Peyer's patch (tissue), 4 donors: Measurements from ENCODE around the gene ALDH6A1. TPM values are rescaled to one million over a fixed set of nuclear protein-coding genes. Genes with fewer than 3 reads are reported as not detected.

ENCODE experiments used
- DNase-seq, 3 donors: peaks; one replicate each; pipeline ENCODE4 v3.0.0-alpha.2; 2017 to 2019
- H3K27ac ChIP-seq, 4 donors: fragments of 200-600 bp; sonication (generic); one replicate each; pipeline ENCODE4 v1.5.1; 2016 to 2019
- H3K27me3 ChIP-seq, 2 donors: fragments of 200-600 bp; sonication (generic); one replicate each; pipeline ENCODE4 v1.5.1; 2019
- H3K36me3 ChIP-seq, 3 donors: fragments of 200-600 bp; sonication (generic); one replicate each; pipeline ENCODE4 v1.5.1; 2016 to 2019
- H3K4me1 ChIP-seq, 4 donors: fragments of 200-600 bp; sonication (generic); one replicate each; pipeline ENCODE4 v1.5.1; 2016 to 2019
- H3K4me3 ChIP-seq, 4 donors: fragments of 200-600 bp; sonication (generic); 1 replicate in 3 of 4; 2 replicates in 1 of 4; pipeline ENCODE4 v1.5.1; 2016 to 2019; ENCODE audit warnings: mild to moderate bottlenecking in 1 of 4
- H3K9me3 ChIP-seq, 4 donors: fragments of 200-600 bp; sonication (generic); one replicate each; pipeline ENCODE4 v1.5.1; 2016 to 2019; ENCODE audit warnings: mild to moderate bottlenecking in 1 of 4
- POLR2A ChIP-seq, 2 donors: fragments of 450-650 bp; IDR thresholded peaks; one replicate each; pipeline ENCODE4 v1.5.1; 2017; ENCODE audit warnings: antibody characterized with exemption in 2 of 2, mild to moderate bottlenecking in 2 of 2, moderate library complexity in 2 of 2
- total RNA-seq, 4 donors: library from RNA; depleted of rRNA; stranded (reverse); fragments of >200 nt; gene quantifications; one replicate each; pipeline ENCODE4 v1.1.0, GENCODE V29; 2016
- TF ChIP-seq, protein P1 (sequence below), 6 experiments: fragments of 450-650 bp in 4 of 6; fragments of 200-600 bp in 2 of 6; sonication (generic) in 1 of 6; IDR thresholded peaks; one replicate each; pipeline ENCODE4 v1.5.1; 2017 to 2019; ENCODE audit warnings: antibody characterized with exemption in 6 of 6, mild to moderate bottlenecking in 3 of 6, moderate library complexity in 1 of 6

ALDH6A1 gene
- total RNA-seq, 4 donors from 2014 or later = 9.1 to 67.8 (median 50.4) TPM

DNA sequence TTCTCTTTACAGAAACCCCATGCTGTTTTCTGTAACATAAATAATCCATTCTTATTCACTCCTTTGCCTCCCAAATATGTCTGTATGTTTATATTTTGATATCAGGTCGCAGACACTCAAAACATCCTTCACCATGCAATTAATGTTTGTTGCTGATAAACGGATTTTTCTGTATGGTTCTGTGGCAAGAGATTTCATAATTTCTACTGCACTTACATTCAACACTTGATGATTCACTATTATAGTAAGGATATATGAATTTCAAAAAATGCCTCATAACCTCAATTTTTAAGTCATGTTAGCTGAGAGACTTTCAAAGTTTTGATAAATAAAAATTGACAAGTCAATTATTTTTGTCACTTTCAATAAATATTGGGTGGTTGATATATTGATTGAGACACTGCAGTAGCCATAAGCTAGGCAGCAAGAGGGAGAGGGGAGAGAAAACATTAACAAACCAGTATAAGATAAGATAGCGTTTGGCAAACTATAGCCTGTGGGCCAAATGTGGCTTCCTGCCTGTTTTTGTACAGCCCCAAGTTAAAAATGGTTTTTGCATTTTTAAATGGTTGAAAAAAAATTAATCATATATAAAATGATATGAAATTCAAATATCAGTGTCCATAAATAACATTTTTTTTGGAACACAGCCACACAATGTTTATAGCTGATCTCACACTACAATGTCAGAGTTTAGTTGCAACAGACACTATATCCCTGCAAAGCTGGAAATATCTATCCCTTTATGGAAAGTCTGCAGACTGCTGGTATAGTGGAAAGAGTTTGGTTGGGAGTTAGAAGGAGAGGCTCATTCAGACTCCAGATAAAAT is 18.3 kb downstream of the ALDH6A1 start:
- Histone ChIP-seq H3K36me3 (peaks cover 0 to 65% (median 0%) of the 10 kb centered on the region in 3 donors), H3K9me3 (no peaks in the 10 kb centered on the region), H3K27ac (no peak overlapping the region), H3K4me1 (no peaks in the 10 kb centered on the region), H3K27me3 (no peaks in the 10 kb centered on the region), H3K4me3 (no peak overlapping the region)
- TF ChIP-seq, protein P1, sequence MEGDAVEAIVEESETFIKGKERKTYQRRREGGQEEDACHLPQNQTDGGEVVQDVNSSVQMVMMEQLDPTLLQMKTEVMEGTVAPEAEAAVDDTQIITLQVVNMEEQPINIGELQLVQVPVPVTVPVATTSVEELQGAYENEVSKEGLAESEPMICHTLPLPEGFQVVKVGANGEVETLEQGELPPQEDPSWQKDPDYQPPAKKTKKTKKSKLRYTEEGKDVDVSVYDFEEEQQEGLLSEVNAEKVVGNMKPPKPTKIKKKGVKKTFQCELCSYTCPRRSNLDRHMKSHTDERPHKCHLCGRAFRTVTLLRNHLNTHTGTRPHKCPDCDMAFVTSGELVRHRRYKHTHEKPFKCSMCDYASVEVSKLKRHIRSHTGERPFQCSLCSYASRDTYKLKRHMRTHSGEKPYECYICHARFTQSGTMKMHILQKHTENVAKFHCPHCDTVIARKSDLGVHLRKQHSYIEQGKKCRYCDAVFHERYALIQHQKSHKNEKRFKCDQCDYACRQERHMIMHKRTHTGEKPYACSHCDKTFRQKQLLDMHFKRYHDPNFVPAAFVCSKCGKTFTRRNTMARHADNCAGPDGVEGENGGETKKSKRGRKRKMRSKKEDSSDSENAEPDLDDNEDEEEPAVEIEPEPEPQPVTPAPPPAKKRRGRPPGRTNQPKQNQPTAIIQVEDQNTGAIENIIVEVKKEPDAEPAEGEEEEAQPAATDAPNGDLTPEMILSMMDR (IDR thresholded peaks at IDR 0.05) = no peak
- no peak for TF ChIP-seq POLR2A (IDR thresholded peaks at IDR 0.05)
- no peak for DNase-seq

DNA sequence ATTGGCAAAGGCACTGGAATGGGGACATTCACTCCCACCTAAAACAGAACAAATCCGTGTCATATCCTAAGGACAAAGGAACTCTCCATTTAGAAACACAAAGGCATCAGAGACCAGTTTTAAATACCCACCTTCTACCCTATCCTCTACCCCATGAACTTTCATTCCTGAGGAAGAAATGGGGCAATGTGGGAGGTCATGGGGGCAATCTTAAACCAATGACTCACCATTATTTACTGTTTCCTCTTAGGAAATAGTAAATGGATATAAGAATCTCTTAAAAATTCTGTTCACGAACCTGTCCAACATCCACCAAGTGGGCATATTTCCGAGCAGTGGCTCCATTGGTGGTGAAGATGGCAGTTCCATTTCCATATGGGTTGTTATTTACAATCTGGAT is 19.4 kb downstream of the ALDH6A1 start:
- TF ChIP-seq POLR2A (IDR thresholded peaks at IDR 0.05) = no peak
- TF ChIP-seq, protein P1 (IDR thresholded peaks at IDR 0.05) = no peak
- Histone ChIP-seq H3K36me3 (peaks cover 0 to 71% (median 0%) of the 10 kb centered on the region in 3 donors), H3K4me1 (no peaks in the 10 kb centered on the region), H3K27me3 (no peaks in the 10 kb centered on the region), H3K27ac (no peak overlapping the region), H3K4me3 (no peak overlapping the region), H3K9me3 (no peaks in the 10 kb centered on the region)
- DNase-seq = no peak

DNA sequence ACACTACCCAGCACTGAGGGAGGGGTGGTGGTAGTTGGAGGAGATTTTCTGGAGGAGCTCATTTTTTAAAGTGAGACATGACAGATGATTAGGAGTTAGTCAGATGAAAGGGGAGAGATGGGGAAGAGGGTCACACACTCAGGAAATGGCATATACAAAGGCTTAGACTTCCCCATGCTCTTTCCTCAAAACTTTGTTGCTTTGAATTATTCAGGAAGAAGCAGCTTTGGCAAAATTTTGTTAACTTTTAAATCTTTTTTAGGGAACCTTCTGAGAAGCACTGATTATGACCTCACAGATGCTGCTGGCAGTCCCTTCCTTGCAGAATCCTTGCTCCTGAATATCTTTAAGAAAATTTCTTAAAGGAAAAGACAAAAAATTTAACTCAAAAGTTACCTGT is 19.8 kb downstream of the ALDH6A1 start:
- no peaks in the 10 kb centered on the region for H3K27me3 ChIP-seq
- H3K27ac ChIP-seq = no peak overlapping the region
- TF ChIP-seq, protein P1 (IDR thresholded peaks at IDR 0.05) = no peak
- no peak for TF ChIP-seq POLR2A (IDR thresholded peaks at IDR 0.05)
- no peak overlapping the region for H3K4me3 ChIP-seq
- peaks cover 0 to 75% (median 0%) of the 10 kb centered on the region in 3 donors for H3K36me3 ChIP-seq
- H3K9me3 ChIP-seq = no peaks in the 10 kb centered on the region
- DNase-seq = no peak
- H3K4me1 ChIP-seq = no peaks in the 10 kb centered on the region

DNA sequence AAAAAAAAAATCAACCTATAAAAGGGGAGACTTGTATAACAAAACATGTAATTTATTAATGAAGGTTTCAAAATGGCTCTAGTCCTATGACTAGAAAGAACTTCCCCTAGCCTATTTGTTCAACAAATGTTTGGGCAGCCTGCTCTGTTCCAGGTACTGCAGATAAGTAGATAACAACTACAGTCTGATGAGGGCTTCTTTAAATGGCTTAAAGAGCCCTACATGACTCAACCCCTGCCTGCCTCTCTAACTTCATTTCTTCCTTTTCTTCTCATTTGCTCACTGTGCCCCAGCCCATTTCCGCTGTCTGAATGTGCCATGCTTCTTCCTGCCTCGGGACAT is 21.5 kb downstream of the ALDH6A1 start:
- Histone ChIP-seq H3K4me1 (no peaks in the 10 kb centered on the region), H3K27me3 (no peaks in the 10 kb centered on the region), H3K27ac (no peak overlapping the region), H3K9me3 (no peaks in the 10 kb centered on the region), H3K36me3 (peaks cover 0 to 82% (median 0%) of the 10 kb centered on the region in 3 donors), H3K4me3 (no peak overlapping the region)
- TF ChIP-seq, protein P1 (IDR thresholded peaks at IDR 0.05) = no peak
- TF ChIP-seq POLR2A (IDR thresholded peaks at IDR 0.05) = no peak
- no peak for DNase-seq

DNA sequence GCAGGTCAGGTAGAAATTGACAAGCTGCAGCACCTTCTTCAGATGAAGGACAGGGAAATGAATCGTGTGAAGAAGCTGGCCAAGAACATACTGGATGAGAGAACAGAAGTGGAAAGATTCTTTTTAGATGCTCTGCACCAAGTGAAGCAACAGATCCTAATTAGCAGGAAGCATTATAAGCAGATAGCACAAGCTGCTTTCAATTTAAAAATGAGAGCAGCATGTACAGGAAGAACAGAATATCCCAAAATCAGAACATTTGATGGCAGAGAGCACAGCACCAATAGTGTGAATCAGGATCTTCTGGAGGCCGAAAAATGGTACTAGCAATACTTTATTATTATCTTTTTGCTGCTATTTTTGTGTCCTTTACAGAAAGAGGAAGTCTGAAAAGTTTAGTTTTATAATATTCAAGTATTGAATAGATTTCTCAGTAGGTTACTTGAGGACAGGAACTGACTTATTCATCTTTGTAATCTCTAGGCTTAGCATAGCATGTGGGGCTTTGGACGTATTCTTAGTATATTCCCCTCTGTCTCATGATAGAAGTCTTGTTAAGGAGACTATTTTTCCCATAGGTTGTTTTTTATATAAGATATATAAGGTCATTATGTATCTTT is 34.3 kb downstream of the ALDH6A1 start:
- no peaks in the 10 kb centered on the region for H3K4me1 ChIP-seq
- no peak overlapping the region for H3K4me3 ChIP-seq
- no peak overlapping the region for H3K27ac ChIP-seq
- H3K27me3 ChIP-seq = no peaks in the 10 kb centered on the region
- TF ChIP-seq, protein P1 (IDR thresholded peaks at IDR 0.05) = no peak
- no peak for TF ChIP-seq POLR2A (IDR thresholded peaks at IDR 0.05)
- no peaks in the 10 kb centered on the region for H3K36me3 ChIP-seq
- DNase-seq = no peak
- H3K9me3 ChIP-seq = no peaks in the 10 kb centered on the region
